Hippocampal formation (tissue), 2 donors: ENCODE measurements around the gene PRG3.

Experiments used
- DNase-seq, 2 donors: peaks; one replicate each; lab custom pipeline; 2025; lab: John Stamatoyannopoulos, UW

PRG3 gene

DNA sequence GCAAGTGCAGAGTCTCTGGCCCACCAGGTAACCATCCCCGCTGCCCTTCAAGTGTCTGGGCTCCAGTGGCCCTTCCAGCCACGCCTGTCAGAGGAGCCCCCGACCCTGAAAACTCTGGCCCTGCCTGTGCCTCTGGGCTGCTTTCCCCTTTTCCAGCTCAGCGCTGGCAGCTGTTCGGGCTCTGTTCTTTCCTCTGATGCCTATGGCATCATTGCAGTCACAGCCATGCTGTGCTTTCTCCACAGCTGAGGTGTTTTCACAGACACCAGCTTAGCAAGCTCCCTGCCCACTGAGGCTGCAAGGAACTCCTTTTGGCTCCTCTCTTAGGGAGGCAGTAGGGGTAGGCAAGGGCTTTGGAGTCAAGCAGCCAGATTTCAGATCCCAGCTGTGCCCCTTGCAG lies 21.6 kb downstream of the PRG3 start:
- no peak for DNase-seq

DNA sequence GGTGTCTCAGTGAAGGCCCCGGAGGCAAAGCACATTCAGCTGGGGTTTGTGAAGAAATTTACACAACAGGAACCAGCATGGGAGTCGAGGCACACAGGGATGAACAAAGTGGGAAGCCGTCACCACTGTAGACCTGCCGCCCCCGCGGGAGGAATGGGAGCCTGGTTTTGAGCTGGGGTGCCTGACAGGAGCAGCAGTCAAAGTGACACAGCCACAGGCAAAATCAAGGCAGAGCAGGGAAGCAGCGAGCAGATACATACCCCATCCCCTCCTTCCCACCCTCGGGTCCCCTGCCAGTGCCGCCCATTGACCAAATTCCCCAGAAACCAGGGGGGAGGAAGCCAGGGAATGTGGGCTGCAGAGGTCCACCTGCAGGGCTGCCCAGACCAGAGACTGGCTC lies 22.0 kb downstream of the PRG3 start:
- DNase-seq: no peak

DNA sequence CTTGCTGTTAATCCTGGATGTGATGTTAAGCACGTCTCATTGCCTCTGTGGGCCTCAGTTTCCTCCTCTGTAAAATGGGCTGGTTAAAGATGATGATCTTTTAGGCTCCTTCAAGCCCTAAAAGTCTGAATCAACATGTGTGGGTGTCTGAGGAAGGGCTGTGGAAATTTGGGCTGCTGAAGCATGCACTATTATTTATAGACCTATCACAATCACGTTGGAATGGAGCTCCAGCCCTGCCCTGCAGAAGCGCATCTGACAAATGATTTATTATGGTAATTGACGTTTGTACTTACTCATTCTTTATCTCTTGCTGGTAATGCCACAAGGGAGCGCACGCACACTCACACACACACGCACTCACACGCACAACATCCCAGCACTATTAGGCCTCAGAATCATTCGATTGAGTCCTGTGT lies 22.4 kb downstream of the PRG3 start:
- DNase-seq: no peak

DNA sequence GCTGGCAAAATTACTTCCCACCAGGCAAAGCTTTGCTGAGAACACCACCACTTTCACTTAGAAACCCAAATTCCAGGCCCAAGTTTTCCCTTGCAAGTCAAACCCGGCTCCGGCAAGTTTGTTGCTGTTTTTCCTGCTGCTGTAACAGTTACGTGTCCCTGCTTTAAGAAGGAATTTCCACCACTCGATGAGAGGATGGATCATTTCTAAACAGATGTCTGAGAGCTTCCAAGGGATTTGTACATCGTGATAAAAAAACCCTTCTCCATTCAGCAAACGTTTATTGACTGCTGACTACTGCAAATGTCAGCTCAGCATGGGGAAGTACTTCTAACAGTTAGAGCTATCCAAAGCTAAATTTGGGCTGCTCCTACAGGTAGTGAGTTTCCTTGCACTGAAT lies 23.1 kb downstream of the PRG3 start:
- DNase-seq: no peak

DNA sequence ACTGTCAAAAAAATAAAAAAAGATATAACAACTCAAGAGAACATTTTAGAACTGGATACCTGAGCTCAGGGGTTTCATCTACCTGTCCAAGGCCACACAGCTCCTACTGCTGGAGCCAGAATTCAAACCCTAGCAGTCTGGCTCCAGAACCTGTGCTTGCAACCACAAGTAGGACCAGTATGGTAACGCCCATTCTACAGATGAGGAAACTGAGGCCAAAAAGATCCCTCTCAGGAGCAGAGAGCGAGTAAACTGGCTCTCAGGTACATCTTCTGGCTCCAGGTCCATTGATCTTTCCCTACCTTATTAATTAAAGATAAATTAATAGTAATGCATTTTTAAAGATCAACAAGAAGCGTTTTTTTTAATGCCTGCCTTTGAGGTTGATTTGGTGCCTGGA lies 23.6 kb downstream of the PRG3 start:
- DNase-seq: no peak

DNA sequence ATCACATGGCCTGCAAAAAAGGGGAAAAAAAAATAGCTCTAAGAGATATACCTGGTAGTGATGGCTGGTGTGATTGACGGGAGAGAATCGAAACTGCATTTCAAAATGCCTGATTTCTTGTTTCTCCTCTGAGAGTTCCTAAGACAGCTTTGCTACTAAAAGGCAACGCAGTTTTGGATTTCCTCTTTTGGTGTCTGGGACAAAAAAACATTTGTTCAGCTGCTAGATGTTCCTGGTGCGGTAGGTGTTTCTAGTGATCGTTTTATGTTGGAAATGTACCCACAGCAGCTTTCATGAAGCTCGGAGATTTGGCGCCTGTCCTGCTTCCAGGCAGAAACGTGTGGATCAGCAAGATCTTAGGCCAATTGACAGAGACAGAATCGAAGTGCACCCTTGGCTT lies 24.7 kb downstream of the PRG3 start:
- peak in 1 of 2 donors; percentile 34 for DNase-seq

DNA sequence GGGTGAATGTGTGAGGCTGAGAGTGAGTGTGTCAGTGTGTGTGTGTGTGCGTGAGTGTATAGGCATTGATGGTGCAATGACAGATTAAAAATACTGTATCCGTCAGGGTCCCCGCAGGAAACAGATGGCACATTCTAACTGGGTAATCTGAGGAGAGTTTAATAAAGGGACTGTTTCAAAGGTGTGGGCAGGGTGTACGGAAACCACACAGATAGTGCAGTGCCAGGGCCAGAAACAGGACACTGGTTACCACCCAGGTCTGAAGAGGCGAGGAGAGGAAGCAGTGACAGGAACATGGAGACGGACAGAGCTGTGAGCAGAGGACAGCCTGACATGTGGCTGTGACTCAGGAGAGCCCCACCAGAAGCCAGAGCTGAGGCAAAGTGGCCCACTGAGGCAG lies 26.3 kb downstream of the PRG3 start:
- no peak for DNase-seq

DNA sequence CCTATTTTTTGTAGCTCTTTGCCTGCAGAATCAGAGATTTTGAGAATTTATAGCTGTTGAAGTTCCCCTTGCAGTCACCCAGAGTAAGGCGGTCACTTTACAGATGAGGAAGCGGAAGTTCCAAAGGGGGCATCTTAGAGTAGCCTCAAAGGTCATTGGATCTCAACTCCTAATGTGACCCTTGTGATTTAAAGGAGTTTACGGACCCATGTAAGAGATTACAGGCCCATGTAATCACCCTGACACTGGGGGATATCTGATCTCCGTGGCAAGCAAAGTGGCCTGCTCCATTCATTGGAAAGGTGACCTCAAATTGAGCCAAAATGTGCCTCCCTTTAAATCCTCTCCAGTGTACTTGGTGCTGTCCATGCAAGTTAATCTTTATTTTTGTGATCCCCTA lies 27.1 kb downstream of the PRG3 start:
- no peak for DNase-seq

DNA sequence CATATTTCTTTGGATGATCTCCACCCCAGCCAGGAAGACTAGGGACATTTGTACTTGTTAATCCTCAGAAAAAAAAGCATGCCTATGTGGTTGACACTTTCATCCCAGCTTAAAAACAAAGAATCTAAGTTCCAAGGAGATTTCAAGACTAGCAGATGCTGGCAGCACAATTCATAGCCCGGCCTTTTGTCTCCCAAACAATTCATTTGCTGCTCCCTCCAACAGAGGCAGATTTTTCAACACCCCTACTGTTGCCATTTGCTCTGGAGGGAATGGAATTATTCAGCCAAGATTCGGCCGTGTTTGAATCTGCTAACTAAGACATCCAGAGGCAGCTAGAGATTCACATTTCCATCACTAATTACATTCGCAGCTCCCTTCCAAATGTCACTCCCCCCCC lies 27.5 kb downstream of the PRG3 start:
- no peak for DNase-seq

DNA sequence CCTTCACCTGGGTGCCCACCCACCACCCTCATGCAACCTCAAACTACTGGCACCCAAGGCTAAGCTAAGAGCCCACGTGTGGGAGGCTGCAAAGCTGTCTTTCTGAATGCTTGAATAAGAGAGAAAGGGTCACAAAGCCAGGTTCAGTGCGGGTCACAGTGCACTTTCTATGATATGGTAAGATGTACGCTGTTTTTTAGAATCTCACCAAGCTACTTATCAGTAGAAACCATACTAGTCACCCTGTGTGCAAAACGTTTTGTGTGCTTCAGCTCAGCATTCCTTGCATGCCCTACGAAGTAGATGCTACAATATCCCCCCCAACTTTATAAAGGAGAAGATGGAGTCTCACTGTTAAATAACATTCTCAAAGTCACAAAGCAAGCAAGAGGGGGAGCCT lies 27.9 kb downstream of the PRG3 start:
- DNase-seq: no peak

DNA sequence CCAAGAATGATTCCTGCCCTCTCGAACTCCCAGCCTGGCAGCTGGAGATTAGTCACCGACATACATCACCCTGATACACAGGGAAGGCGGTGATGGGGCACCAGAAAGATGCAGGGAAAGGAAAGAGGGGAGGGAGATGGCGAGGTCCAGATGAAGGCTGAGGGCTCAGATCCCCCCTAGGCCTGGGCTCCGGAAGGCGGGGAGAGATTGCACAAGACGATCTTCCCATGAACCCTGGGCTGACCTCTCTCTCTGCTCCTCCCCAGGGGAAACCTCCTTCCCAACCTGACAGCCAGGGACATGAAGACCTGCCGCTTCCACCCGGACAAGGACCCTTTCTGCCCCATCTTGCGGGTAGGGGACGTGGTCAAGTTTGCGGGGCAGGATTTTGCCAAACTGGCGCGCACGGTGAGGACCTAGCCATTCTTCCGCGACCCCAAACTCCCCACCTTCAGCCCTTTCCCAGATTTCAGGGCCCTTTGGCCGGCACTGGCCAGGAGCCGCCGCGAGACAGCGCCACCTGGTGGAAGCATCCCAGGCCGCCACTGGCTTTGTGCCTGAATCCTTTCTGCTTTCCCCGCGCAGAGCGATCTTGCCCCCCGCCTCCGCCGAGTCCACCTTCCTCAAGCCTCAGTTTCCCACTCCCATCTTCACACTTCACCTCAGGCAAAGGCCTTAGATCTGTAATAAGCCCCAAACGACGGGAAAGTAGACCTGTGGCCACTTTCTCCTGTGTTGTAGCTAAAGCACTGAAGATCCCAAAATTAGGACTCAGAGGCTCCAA lies 31.3 kb downstream of the PRG3 start:
- peak in 1 of 2 donors; percentile 52 for DNase-seq

DNA sequence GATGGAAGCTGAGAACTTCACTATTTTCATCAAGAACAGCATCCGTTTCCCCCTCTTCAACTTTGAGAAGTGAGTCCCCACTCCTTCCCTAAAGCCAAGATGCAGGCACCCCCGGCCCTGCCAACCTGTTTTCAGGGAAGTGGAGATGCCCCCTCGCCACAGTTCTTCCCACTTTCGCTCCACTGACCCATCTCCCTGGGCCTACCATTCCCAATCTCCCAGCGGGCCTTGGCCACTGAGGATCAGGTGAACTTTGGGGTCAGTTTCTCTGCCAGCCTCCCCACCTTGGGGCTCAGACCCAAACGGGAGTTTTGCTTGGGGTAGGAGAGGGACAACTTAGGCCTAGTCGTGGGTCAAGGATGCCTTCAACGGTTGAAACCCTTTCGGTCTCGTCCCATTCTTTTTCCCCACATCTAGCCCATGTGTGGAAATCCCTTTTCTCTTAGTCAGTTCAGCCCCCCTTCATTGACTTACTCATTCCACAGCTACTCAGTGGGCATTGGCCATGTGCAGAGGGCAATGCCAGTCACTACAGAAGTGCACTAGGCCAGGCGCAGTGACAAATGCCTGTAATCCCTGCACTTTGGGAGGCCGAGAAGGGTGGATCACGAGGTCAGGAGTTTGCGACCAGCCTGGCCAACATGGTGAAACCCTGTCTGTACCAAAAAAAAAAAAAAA lies 32.2 kb downstream of the PRG3 start:
- no peak for DNase-seq

DNA sequence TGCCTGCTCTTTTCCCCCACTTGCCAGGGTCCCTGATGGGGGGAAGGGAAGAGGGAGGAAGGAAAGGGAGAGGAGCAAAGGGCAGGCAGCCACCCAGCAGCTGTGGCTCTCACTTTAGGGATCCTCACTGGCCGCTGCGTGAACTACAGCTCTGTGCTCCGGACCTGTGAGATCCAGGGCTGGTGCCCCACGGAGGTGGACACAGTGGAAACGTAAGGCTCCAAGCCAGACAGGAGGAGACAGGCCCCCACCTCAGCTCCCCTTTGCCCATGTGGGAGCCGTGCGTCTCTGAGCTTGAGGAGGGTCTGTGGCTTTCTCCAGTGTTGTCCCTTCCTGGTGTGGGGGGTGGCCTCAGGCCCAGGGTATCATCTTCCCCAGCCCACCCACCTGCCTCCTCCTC lies 32.9 kb downstream of the PRG3 start:
- DNase-seq: no peak

DNA sequence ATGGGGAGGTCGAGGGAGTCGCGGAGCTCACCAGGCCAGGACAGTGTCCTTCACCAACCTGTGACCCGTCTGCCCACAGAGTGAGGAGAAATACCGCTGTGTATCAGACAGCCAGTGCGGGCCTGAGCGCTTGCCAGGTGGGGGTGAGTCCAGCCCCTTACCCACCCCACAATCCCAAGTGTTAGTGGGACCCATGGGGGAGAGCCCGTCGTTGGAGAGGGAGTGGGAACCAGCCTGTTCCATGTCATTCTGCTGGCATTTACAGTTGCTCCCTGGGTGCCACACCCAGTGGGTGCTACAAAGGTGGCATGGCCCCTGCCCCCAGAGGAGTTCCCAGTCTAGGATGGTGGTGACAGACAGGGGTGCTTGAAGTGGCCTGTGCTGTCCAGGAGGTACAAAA lies 33.6 kb downstream of the PRG3 start:
- DNase-seq: no peak

DNA sequence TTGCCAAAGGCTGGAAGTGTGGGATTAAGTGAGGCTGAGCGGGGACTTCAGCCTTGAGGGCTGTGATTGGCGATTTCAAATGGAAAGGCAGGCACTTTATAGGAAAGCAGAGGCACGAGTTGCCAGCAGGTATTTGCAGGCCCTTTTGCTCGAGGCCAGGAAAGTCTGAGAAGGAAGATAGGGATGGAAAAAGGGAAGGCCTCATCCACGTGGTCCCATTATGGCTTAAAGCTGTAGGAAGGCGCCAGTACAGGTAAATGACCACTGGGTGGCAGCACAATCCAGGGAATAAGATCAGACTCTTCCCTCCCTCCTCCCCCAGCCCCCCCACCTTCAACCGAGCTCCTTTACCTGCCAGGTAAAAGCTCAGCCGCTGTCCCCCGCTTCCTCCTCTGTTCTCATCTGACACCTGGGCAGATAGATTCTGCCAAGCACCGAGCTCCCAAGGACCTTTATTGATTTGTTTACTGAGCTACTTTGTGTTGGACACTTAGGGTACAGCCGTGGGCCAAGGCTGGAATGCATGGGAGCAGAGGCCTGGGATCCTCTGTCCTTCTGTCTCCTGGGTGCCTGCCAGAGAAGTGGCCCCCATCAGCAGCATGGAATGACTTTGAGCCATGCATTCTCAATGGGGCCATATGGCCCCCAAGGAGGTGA lies 35.3 kb downstream of the PRG3 start:
- peak; percentile 38 to 51 for DNase-seq

DNA sequence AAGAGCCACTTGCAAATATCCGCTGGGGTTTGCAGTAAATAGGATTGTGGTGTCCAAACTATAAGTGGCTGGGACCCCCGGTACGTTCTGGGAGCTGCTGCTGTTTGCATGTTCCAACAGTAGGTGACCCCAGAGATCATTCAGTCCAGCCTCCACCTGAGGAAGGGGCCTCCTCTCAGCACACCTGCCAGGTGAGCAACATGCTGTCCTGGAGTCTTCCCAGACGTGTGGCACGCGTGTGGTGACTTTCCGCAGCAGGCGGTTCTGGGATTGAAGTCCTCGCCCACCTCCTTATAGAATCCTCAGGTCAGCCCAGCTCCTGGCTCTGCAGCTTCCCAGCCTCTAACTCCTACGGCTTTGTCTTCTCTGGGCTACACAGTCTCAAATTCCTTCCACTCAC lies 36.1 kb downstream of the PRG3 start:
- no peak for DNase-seq

DNA sequence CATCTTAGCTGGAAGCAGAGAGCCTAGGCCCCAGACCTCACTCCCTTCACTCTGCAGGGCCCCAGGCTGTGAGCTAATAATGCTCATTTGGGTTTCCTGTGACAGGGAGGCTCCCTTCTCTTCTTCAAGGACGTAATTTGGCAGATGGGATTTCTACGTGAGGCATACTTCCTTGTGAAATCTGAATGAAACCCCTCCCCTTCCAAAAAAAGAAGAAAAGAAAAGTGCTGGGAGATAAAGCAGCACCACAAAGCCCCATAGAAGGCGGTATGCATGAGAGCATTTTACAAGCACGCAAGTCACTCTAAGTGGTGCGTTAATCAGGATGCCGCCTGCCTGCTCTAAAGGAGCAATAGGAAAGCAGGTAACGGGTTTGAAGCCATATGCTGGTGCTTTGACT lies 37.1 kb downstream of the PRG3 start:
- DNase-seq: no peak

DNA sequence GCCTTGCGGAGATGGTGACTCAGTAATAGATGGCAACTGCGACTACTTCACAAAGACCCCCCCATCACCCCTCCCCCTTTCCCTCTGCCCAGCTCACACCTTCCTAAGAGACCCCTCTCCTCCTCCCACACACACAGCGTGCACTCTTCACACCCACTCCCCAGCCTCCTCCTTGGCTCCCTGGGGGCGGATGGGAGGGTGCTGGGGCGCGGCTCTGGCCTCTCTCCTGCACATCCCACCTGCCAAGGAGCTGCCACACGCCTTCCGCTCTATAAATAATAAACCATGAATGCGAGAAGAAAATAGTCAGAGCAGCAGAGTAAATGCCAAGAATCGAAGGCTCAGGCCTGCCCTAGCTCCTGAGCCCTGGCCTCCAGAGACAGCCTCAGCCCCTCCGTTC lies 38.2 kb downstream of the PRG3 start:
- DNase-seq: no peak

DNA sequence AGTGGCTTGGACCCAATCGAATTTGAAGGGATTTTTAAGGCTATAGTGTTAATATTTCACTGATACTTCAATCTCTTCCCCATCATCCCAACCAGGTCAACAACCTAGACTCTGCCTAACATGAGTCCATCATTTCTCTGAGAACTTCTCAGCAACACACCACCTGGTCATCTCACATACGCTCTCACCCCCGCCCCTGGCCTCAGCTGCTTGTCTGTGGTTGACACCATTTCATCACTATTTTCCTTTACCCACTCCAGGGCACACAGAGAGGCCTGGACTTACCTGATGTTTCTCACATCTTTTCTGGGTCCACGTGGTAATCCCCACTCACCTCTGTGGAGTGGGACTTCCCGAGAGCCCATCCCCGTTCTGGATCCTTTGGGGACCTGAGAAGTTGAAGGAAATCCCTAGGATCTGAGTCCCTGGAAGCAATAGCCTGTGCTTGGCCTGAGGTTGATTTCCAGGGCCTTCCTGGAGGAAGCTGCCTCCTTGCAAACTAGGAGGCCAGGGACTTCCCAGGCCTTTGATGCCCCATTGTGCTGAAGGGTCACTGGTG lies 39.6 kb downstream of the PRG3 start:
- no peak for DNase-seq

DNA sequence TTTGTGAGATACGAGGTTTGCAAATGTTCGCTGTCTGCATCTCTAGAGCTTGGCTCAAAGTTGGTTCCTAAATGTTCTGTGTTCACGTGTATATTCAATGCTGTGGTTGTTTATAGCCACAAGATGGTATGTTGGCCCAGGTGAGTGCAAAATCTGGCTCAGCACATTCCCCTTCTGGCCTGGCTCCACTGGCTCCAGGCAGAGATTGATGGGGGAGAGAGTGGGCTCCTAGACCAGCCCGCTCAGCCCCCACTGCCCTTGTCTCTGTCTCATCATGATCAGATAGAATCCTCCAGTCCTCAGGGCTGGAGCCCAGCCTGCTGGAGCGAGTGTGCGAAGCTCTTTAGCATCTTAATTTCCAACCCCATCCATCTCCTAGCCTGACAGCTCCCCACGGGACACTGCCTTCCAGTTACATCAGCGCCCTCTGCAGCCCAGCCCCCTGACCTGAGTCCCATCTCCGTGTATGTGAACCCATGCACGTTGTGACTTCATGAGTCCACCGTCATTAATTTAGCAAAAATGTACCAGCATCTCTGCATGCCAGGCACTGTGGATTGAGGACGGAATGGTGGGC lies 40.8 kb downstream of the PRG3 start:
- no peak for DNase-seq

DNA sequence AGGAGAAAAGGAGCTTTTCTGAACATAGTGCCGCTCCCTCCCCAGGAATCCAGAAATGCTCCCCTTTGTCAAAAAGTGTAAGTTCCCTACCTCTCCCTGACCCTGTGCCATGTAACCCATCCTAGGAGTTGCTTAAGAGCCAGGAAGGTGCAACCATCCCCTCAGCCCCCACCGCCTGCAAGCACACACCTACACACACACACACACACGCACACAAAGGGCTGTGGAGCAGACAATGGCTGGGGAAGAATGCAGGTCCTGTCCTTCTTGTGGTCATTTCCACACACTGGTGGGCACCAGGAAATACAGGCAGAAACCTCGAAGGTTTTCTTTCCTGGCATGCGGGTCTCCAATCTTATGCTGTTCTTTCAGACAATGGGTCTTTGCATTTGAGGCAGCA lies 41.6 kb downstream of the PRG3 start:
- no peak for DNase-seq

DNA sequence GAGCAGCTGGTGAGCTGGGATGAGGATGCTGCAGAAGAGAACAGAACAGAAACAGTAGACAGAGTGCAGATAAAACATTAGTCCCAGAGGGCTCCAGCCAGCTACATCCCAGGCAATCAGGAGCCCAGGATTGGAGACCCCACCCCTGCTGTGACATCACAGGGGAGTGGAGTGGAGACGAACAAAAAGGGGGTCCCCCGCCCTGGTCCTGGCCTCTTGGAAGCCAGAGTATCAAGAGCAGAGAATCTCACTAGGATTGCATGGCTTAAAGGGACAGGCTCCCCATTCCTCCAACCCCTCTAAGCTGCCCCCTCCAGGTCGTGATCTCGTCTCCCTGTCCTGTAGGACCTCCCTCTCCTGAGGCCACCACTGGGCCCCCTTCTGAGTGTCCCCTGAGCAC lies 42.8 kb downstream of the PRG3 start, which contains the start of gene P2RX3:
Gene P2RX3 (plus strand): TSS at position 211 of the 400 bp plus-strand sequence. CDS start 199 bp downstream, outside the sequence.
- DNase-seq: no peak
